ENCODE measurements around the gene MOB3A.

Gene MOB3A

DNA sequence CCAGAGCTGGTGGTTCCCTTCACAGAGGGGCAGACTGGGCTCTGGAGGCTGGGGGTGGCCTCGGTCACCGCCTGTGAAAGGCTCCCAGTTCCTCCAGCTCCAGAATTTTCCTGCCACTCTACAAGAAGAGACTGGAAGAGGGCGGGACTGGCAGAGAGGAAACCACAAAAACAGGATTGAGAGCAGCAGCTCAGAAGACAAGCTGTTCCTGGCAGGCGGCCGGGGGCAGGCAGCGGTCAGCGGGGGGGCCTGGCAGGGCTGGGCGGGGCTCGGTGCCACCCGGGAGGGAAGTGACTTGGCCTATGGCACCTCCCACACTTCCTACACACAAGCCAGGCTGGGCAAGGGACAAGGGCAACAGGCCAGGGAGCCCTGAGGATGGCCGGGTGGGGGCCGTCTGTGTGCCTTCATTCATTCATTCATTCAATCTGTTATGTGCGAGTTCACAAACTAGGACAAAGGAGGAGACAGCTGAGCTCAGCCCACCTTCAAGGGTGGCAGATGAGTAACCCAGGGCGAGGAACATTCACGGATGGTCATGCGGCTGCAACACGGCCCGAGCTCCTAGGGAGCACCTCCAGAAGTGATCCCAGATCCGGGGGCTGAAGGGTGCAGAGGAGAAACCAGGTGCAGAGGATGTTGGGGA lies 63.7 kb downstream of the MOB3A start:
- TF ChIP-seq, protein P1, sequence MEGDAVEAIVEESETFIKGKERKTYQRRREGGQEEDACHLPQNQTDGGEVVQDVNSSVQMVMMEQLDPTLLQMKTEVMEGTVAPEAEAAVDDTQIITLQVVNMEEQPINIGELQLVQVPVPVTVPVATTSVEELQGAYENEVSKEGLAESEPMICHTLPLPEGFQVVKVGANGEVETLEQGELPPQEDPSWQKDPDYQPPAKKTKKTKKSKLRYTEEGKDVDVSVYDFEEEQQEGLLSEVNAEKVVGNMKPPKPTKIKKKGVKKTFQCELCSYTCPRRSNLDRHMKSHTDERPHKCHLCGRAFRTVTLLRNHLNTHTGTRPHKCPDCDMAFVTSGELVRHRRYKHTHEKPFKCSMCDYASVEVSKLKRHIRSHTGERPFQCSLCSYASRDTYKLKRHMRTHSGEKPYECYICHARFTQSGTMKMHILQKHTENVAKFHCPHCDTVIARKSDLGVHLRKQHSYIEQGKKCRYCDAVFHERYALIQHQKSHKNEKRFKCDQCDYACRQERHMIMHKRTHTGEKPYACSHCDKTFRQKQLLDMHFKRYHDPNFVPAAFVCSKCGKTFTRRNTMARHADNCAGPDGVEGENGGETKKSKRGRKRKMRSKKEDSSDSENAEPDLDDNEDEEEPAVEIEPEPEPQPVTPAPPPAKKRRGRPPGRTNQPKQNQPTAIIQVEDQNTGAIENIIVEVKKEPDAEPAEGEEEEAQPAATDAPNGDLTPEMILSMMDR (conservative IDR thresholded peaks at IDR 0.05; ENCODE audit: low read depth, low read length), result no peak
- no peak overlapping the region for H3K4me3 ChIP-seq (ENCODE audit: low read depth, low read length)
- peak; percentile 76 for DNase-seq (ENCODE audit: low read depth)

DNA sequence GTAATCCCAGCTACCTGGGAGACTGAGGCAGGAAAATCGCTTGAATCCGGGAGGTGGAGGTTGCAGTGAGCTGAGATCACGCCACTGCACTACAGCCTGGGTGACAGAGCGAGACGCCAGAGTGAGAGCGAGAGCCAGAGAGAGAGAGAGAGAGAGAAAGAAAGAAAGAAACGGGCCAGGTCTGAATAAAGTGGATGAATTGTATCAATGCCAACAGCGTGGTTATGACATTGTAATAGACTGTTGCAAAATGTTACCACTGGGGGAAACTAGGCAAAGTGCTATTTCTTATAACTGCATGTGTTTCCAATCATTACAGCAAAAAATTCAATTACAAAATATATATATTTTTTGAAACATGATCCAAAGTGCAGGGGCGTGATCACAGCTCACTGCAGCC lies 68.8 kb downstream of the MOB3A start:
- TF ChIP-seq, protein P1 (conservative IDR thresholded peaks at IDR 0.05; ENCODE audit: low read depth, low read length), result peak; percentile 20
- H3K4me3 ChIP-seq (ENCODE audit: low read depth, low read length), result no peak overlapping the region
- DNase-seq (ENCODE audit: low read depth), result peak; percentile 82

DNA sequence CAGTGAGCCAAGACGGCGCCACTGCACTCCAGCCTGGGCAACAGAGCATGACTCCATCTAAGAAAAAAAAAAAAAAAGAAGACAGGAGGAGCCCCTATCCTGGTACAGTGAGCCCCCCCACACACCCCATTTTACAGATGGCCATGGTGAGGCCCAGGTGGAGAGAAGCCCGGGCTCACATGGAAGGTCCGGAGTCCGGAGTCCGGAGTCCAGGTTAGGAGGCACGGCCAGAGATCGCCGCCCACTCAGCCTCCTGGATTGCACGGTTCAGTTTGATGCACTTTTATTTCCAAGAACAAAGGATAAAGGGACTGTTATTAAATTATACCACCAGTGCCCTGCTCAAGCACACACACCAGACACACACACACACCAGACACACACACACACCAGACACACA lies 69.4 kb downstream of the MOB3A start:
- H3K4me3 ChIP-seq (ENCODE audit: low read depth, low read length), result no peak overlapping the region
- no peak for DNase-seq (ENCODE audit: low read depth)
- TF ChIP-seq, protein P1 (conservative IDR thresholded peaks at IDR 0.05; ENCODE audit: low read depth, low read length), result no peak

DNA sequence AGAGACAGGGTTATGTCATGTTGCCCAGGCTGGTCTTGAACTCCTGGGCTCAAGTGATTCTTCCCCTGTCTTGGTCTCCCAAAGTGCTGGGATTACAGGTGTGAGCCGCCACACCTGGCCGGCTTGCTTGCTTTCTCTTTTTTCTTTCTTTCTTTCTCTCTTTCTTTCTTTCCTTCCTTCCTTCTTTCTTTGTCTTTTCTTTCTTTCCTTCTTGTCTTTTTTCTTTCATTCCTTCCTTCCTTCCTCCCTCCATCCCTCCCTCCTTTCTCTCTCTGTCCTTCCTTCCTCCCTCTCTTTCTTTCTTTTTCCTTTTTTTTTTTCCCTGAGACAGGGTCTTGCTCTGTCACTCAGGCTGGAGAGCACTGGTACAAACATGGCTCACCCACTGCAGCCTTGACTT lies 73.8 kb downstream of the MOB3A start:
- H3K4me3 ChIP-seq (ENCODE audit: low read depth, low read length), result no peak overlapping the region
- TF ChIP-seq, protein P1 (conservative IDR thresholded peaks at IDR 0.05; ENCODE audit: low read depth, low read length), result no peak
- no peak for DNase-seq (ENCODE audit: low read depth)

DNA sequence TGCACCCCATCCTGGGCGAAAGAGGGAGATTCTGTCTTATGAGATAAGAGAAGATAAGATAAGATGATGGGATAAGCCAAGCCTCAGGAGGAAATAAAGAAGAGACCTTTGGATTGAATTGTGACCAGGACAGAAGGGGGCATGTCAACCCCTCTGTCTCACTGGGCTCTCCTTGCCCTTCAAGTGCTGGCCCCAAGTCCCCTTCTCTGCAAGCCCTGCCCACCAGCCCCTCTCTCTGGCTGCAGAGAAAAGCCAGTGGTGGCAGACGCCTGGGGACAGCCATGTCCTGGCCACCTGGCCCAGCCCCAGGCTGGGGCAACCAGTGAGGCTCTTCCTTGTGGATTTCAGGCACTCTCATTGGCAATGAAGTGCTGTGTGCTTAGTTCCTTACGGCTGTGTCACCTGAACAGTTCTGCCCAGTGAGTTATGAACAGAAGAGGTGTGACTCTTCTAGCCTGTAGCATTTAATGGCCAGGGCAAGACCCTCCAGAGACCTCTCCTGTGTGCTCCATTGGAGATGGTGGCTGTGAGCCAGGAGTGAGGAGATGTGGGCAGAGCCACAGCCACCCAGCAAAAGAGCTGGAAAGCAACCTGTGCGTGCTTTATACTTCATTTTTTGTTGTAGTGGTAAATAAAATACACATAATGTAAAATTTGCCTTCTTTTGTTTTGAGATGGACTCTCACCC lies 74.5 kb downstream of the MOB3A start:
- no peak overlapping the region for H3K4me3 ChIP-seq (ENCODE audit: low read depth, low read length)
- TF ChIP-seq, protein P1 (conservative IDR thresholded peaks at IDR 0.05; ENCODE audit: low read depth, low read length), result no peak
- DNase-seq (ENCODE audit: low read depth), result no peak
